Liver (tissue), 9 donors: ENCODE measurements around the gene MEGF10. TPM values are rescaled to one million over a fixed set of nuclear protein-coding genes. Genes with fewer than 3 reads are reported as not detected.

Experiments used
- DNase-seq: peaks from one replicate; pipeline ENCODE4 v3.0.0-alpha.2; 2017; ENCODE audit warnings: low spot score
- H3K27ac ChIP-seq, 2 donors: one replicate each; pipeline ENCODE4 v1.7.0; 2013; ENCODE audit warnings: inconsistent platforms in 2 of 2, low read length in 2 of 2, control low read depth in 1 of 2, low read depth in 1 of 2, mild to moderate bottlenecking in 1 of 2
- H3K27me3 ChIP-seq, 4 donors: one replicate each; pipeline versions ENCODE4 v1.6.1 to v1.7.0; 2013; ENCODE audit warnings: low read length in 3 of 4, inconsistent platforms in 1 of 4, mild to moderate bottlenecking in 1 of 4, moderate library complexity in 1 of 4; ENCODE audit not compliant: control insufficient read depth in 4 of 4, insufficient read depth in 4 of 4
- H3K36me3 ChIP-seq, 4 donors: one replicate each; pipeline versions ENCODE4 v1.6.1 to v1.7.0; 2013; ENCODE audit warnings: low read length in 3 of 4, mild to moderate bottlenecking in 3 of 4, low read depth in 1 of 4, moderate library complexity in 1 of 4; ENCODE audit not compliant: control insufficient read depth in 4 of 4, insufficient read depth in 3 of 4
- H3K4me1 ChIP-seq, 4 donors: one replicate each; pipeline versions ENCODE4 v1.6.1 to v1.7.0; 2013; ENCODE audit warnings: low read length in 3 of 4, mild to moderate bottlenecking in 3 of 4, moderate library complexity in 1 of 4; ENCODE audit not compliant: control insufficient read depth in 4 of 4, insufficient read depth in 4 of 4
- H3K4me3 ChIP-seq, 3 donors: one replicate each; pipeline versions ENCODE4 v1.6.1 to v1.7.0; 2013; ENCODE audit warnings: low read length in 3 of 3, control low read depth in 1 of 3, low read depth in 1 of 3, mild to moderate bottlenecking in 1 of 3
- H3K9ac ChIP-seq, 2 donors: one replicate each; pipeline ENCODE4 v1.7.0; 2013; ENCODE audit warnings: low read length in 2 of 2, mild to moderate bottlenecking in 2 of 2, moderate library complexity in 2 of 2, control low read depth in 1 of 2, low read depth in 1 of 2
- H3K9me3 ChIP-seq, 4 donors: one replicate each; pipeline versions ENCODE4 v1.6.1 to v1.7.0; 2013; ENCODE audit warnings: low read length in 3 of 4; ENCODE audit not compliant: control insufficient read depth in 4 of 4
- CTCF ChIP-seq: fragments of 150-350 bp; IDR thresholded peaks from 2 replicates; pipeline ENCODE4 v1.5.1; 2017; ENCODE audit warnings: improper control_type of control experiment, low read depth, low read length; ENCODE audit not compliant: missing input control
- EGR1 ChIP-seq, 2 donors: IDR thresholded peaks; 2 replicates each; pipeline ENCODE4 v1.6.1; 2016 to 2018; ENCODE audit warnings: antibody characterized with exemption in 2 of 2, low read depth in 2 of 2
- FOXA1 ChIP-seq: IDR thresholded peaks from 2 replicates; pipeline ENCODE4 v1.6.1; 2016; ENCODE audit warnings: antibody characterized with exemption
- FOXA2 ChIP-seq: IDR thresholded peaks from 2 replicates; pipeline ENCODE4 v1.6.1; 2016; ENCODE audit warnings: antibody characterized with exemption
- GABPA ChIP-seq, 2 donors: IDR thresholded peaks in 1 of 2; conservative IDR thresholded peaks in 1 of 2; 2 replicates each; pipeline ENCODE4 v1.6.1; 2016; ENCODE audit warnings: antibody characterized with exemption in 2 of 2, mild to moderate bottlenecking in 1 of 2, moderate library complexity in 1 of 2
- HNF4A ChIP-seq, 2 donors: conservative IDR thresholded peaks; 2 replicates each; pipeline ENCODE4 v1.6.1; 2016; ENCODE audit warnings: antibody characterized with exemption in 2 of 2, mild to moderate bottlenecking in 2 of 2
- HNF4G ChIP-seq: IDR thresholded peaks from 2 replicates; pipeline ENCODE4 v1.6.1; 2016; ENCODE audit warnings: antibody characterized with exemption
- MAX ChIP-seq: IDR thresholded peaks from 2 replicates; pipeline ENCODE4 v1.6.1; 2016; ENCODE audit warnings: antibody characterized with exemption
- NR2F2 ChIP-seq: IDR thresholded peaks from 2 replicates; pipeline ENCODE4 v1.6.1; 2016; ENCODE audit warnings: antibody characterized with exemption
- RAD21 ChIP-seq, 2 donors: IDR thresholded peaks; 2 replicates each; pipeline ENCODE4 v1.6.1; 2016; ENCODE audit warnings: antibody characterized with exemption in 2 of 2, mild to moderate bottlenecking in 2 of 2
- RXRA ChIP-seq, 2 donors: IDR thresholded peaks; 2 replicates each; pipeline ENCODE4 v1.6.1; 2017 to 2018; ENCODE audit warnings: antibody characterized with exemption in 2 of 2, mild to moderate bottlenecking in 1 of 2
- WGBS: extraction: QIAGEN DNeasy Blood & Tissue Kit; methylation state at CpG from one replicate; pipeline ENCODE4 v1.1.7; 2013; 5-methylcytosine and 5-hydroxymethylcytosine counted together
- polyA plus RNA-seq, 2 donors: library from polyadenylated mRNA; stranded (reverse) in 1 of 2; unstranded in 1 of 2; fragments of 200-250 nt in 1 of 2; fragments of >200 nt in 1 of 2; fragmentation: Nextera tagmentation in 1 of 2; extraction: Ambion mirVana in 1 of 2; gene quantifications; one replicate each; pipeline versions ENCODE4 v1.2.1 to v1.2.3, GENCODE V29; 2013 to 2015
- total RNA-seq, 2 donors: library from RNA; depleted of rRNA; stranded (reverse); fragments of >200 nt; gene quantifications; one replicate each; pipeline ENCODE4 v1.2.3, GENCODE V29; 2014
- TF ChIP-seq, protein P1 (sequence below): IDR thresholded peaks from 2 replicates; pipeline ENCODE4 v1.6.1; 2016; ENCODE audit warnings: antibody characterized with exemption, mild to moderate bottlenecking
- donor health status: healthy.
- donor health status: healthy.
- donor health status: healthy.
- donor health status: healthy.
- donor health status: healthy.

MEGF10 gene
- total and polyA plus RNA-seq, 4 donors = 0.05 to 1.0 (median 0.33) TPM; not detected in 1

DNA sequence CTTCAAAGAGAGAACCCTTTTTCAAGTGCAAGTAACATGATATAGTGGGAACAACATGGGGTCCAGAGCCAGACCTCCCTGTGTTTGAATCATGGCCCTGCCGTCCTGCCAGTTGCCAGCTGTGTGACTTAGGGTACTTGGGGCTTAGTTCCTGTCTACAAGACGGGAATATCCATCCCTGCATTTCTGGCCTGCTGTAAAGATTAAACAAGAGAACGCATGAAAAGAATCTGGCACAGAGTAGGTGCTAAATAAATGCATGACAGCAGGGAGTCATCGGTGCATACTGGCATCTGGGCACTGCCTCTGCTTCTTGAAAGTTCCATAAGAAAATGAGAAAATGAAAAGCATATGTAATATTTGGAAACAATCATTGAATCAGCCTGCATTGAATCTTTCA is 149.0 kb downstream of the MEGF10 start:
- no peak for TF ChIP-seq RXRA (IDR thresholded peaks at IDR 0.05)
- no peak overlapping the region for H3K4me3 ChIP-seq
- H3K9ac ChIP-seq = no peak overlapping the region
- H3K27me3 ChIP-seq = no peaks in the 10 kb centered on the region
- DNase-seq = no peak
- no peaks in the 10 kb centered on the region for H3K9me3 ChIP-seq
- WGBS = 93% methylated on average over 4 of the region's 4 CpGs
- no peak overlapping the region for H3K27ac ChIP-seq
- peaks cover 0 to 1% (median 0%) of the 10 kb centered on the region in 4 donors for H3K4me1 ChIP-seq
- no peaks in the 10 kb centered on the region for H3K36me3 ChIP-seq

GRCh38 chr5:127440831-127441230 is 150.2 kb downstream of the MEGF10 start:
- WGBS = 90% methylated on average over 7 of the region's 7 CpGs
- Histone ChIP-seq H3K27ac (no peak overlapping the region), H3K4me3 (no peak overlapping the region), H3K9me3 (no peaks in the 10 kb centered on the region), H3K4me1 (peaks cover 0 to 1% (median 0%) of the 10 kb centered on the region in 4 donors), H3K27me3 (no peaks in the 10 kb centered on the region), H3K36me3 (no peaks in the 10 kb centered on the region), H3K9ac (no peak overlapping the region)
- DNase-seq = no peak
- no peak for TF ChIP-seq NR2F2
- TF ChIP-seq MAX = no peak
- TF ChIP-seq CTCF = no peak
- TF ChIP-seq HNF4G = no peak
- no peak for TF ChIP-seq GABPA (IDR thresholded peaks at IDR 0.05 in 1 of 2, conservative IDR thresholded peaks at IDR 0.05 in 1 of 2)
- TF ChIP-seq, protein P1, sequence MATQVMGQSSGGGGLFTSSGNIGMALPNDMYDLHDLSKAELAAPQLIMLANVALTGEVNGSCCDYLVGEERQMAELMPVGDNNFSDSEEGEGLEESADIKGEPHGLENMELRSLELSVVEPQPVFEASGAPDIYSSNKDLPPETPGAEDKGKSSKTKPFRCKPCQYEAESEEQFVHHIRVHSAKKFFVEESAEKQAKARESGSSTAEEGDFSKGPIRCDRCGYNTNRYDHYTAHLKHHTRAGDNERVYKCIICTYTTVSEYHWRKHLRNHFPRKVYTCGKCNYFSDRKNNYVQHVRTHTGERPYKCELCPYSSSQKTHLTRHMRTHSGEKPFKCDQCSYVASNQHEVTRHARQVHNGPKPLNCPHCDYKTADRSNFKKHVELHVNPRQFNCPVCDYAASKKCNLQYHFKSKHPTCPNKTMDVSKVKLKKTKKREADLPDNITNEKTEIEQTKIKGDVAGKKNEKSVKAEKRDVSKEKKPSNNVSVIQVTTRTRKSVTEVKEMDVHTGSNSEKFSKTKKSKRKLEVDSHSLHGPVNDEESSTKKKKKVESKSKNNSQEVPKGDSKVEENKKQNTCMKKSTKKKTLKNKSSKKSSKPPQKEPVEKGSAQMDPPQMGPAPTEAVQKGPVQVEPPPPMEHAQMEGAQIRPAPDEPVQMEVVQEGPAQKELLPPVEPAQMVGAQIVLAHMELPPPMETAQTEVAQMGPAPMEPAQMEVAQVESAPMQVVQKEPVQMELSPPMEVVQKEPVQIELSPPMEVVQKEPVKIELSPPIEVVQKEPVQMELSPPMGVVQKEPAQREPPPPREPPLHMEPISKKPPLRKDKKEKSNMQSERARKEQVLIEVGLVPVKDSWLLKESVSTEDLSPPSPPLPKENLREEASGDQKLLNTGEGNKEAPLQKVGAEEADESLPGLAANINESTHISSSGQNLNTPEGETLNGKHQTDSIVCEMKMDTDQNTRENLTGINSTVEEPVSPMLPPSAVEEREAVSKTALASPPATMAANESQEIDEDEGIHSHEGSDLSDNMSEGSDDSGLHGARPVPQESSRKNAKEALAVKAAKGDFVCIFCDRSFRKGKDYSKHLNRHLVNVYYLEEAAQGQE = no peak
- no peak for TF ChIP-seq EGR1 (IDR thresholded peaks at IDR 0.05; ENCODE audit: low read depth in 2 of 2)
- TF ChIP-seq FOXA2 = no peak
- TF ChIP-seq FOXA1 = no peak
- no peak for TF ChIP-seq RXRA (IDR thresholded peaks at IDR 0.05)
- TF ChIP-seq HNF4A (conservative IDR thresholded peaks at IDR 0.05) = no peak

DNA sequence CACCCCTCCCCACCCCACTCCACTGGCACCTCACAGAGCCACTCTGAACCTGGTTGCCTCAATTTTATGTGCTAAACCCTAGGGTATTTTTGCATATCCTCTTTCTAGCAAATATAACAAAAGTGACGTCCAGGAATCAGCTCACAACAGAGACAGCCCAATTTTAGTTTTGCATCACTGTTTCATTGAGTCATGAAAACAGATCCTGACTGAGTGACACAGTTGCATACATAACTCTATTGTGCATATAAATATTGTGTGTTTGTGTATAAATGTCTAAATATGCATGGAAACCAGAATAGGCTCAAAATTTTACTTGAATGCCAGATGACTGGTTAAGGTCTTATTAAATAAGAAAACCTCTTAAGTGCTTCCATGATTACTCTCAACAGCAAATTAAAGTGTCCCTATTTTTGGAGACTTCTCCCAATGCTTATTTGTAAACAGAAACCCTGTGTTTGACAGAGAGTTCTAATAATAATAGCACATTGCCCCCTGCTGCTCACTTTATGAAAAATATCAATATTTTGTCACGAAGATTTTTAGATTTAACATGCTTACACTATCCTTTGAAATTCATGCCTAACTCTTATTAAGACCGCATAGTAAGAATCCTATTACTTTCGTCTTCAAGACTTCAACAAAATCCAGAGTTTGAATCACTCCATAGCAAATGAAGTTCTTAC is 151.3 kb downstream of the MEGF10 start:
- 68% methylated on average over 4 of the region's 4 CpGs for WGBS
- Histone ChIP-seq H3K4me3 (no peak overlapping the region), H3K27ac (no peak overlapping the region), H3K4me1 (no peaks in the 10 kb centered on the region), H3K9ac (no peak overlapping the region), H3K36me3 (no peaks in the 10 kb centered on the region), H3K27me3 (no peaks in the 10 kb centered on the region), H3K9me3 (no peaks in the 10 kb centered on the region)
- no peak for DNase-seq
- TF ChIP-seq CTCF (peak; percentile 20), RAD21 (IDR thresholded peaks at IDR 0.05) (peak; percentile 42 to 61), GABPA (IDR thresholded peaks at IDR 0.05 in 1 of 2, conservative IDR thresholded peaks at IDR 0.05 in 1 of 2) (no peak)
